Measurements from ENCODE around the gene COL6A3. TPM values are rescaled to one million over a fixed set of nuclear protein-coding genes. Genes with fewer than 3 reads are reported as not detected.

COL6A3 gene
- total and polyA plus RNA-seq, 2 of the 13 experiments (the other 11 are each of a cell fraction or from before 2014, with no cell fraction given): 0.03 TPM; not detected in 1

- intact Hi-C loops (cut with micrococcal nuclease; ENCODE audit: unreplicated experiment) (no loop called here), in situ Hi-C loops (cut with HindIII; ENCODE audit: extremely low pct_ligation_motif_present, low pct_unique_long_range_greater_than_20kb) (no loop called here)
- H3K9ac ChIP-seq (ENCODE audit: insufficient read depth, low read depth, low read length): no peak overlapping the region
- ATAC-seq (no peak), DNase-seq (ENCODE audit: low spot score) (no peak), FAIRE-seq (no peak)
- no peak for TF ChIP-seq ZSCAN5A (CRISPR knock-in tag; IDR thresholded peaks at IDR 0.05; ENCODE audit: borderline replicate concordance)
- TF ChIP-seq SMAD3 (CRISPR knock-in tag; IDR thresholded peaks at IDR 0.05): no peak
- no peak for TF ChIP-seq ZNF746 (CRISPR knock-in tag; IDR thresholded peaks at IDR 0.05)
- TF ChIP-seq ZBTB26 (CRISPR knock-in tag; IDR thresholded peaks at IDR 0.05; ENCODE audit: borderline replicate concordance): no peak
- TF ChIP-seq NFYB (CRISPR knock-in tag; IDR thresholded peaks at IDR 0.05): no peak
- no peak for TF ChIP-seq CAMTA2 (CRISPR knock-in tag; IDR thresholded peaks at IDR 0.05; ENCODE audit: borderline replicate concordance)
- no peak for TF ChIP-seq TRAFD1 (CRISPR knock-in tag; IDR thresholded peaks at IDR 0.05; ENCODE audit: borderline replicate concordance)
- TF ChIP-seq ZNF652 (CRISPR knock-in tag; IDR thresholded peaks at IDR 0.05; ENCODE audit: borderline replicate concordance, low read depth): no peak
- TF ChIP-seq ZNF747 (CRISPR knock-in tag; IDR thresholded peaks at IDR 0.05; ENCODE audit: borderline replicate concordance): no peak
- no peak for TF ChIP-seq HDAC1 (CRISPR knock-in tag; IDR thresholded peaks at IDR 0.05)
- TF ChIP-seq MNT (IDR thresholded peaks at IDR 0.05): no peak
- TF ChIP-seq MED13 (CRISPR knock-in tag; IDR thresholded peaks at IDR 0.05): no peak
- TF ChIP-seq MBD4 (IDR thresholded peaks at IDR 0.05; ENCODE audit: borderline replicate concordance, low read length): no peak
- no peak for TF ChIP-seq ZNF337 (CRISPR knock-in tag; IDR thresholded peaks at IDR 0.05; ENCODE audit: borderline replicate concordance, low read depth)
- TF ChIP-seq WIZ (CRISPR knock-in tag; IDR thresholded peaks at IDR 0.05): no peak
- peaks cover 3 to 27% of the 10 kb centered on the region in 2 experiments; a peak in 3 of 5 replicates for H3K27me3 ChIP-seq (ENCODE audit: control insufficient read depth in 1 of 2, insufficient read depth in 2 of 2, low read length in 2 of 2)
- no peak overlapping the region for H3K4me3 ChIP-seq (replicated peaks in 1 of 3; ENCODE audit: insufficient read depth in 1 of 3, low read depth in 2 of 3, low read length in 3 of 3)
- H3K79me2 ChIP-seq (ENCODE audit: insufficient read depth, low read length): no peaks in the 10 kb centered on the region
- no peaks in the 10 kb centered on the region for H4K20me1 ChIP-seq (ENCODE audit: insufficient read depth, low read length)
- no peak overlapping the region for H2AFZ ChIP-seq (ENCODE audit: low read length)
- CTCF ChIA-PET (ENCODE audit: low intra/inter-chr PET ratio, low total read pairs): no interaction called here
- H3K27ac ChIP-seq (ENCODE audit: extremely low read length, insufficient read depth, low read length): no peak overlapping the region
- peaks cover 21% of the 10 kb centered on the region; the same call in 1 of the 2 replicates for H3K9me3 ChIP-seq (ENCODE audit: low read length)
- POLR2A ChIA-PET: no interaction called here
- no peaks in the 10 kb centered on the region for H3K4me1 ChIP-seq (ENCODE audit: insufficient read depth, low read length)
- 45% methylated on average over 2 of the region's 3 CpGs for WGBS (ENCODE audit: low lambda C conversion rate)
- BruUV-seq (replicated peaks): no TSS peak
- H3K36me3 ChIP-seq (replicated peaks in 1 of 2; ENCODE audit: control insufficient read depth in 1 of 2, insufficient read depth in 2 of 2, low read length in 2 of 2): no peaks in the 10 kb centered on the region
- H3K4me2 ChIP-seq (ENCODE audit: low read depth, low read length): no peak overlapping the region
Measured at GRCh38 chr2:237306787-237307170, 107.2 kb downstream of the COL6A3 start.

Data from HepG2 (cell line).